Mucosa of descending colon (tissue), 3 donors: ENCODE measurements around the gene GPN2. TPM values are rescaled to one million over a fixed set of nuclear protein-coding genes. Genes with fewer than 3 reads are reported as not detected.
"Not testable (repeated sequence)": the region's sequence is repeated elsewhere in the genome, so short reads cannot be mapped to it uniquely, and the experiment has no call there.

Source experiments
- ATAC-seq: fragments of 200-7000 bp; cut with Tn5 transposase; one replicate; pipeline ENCODE4 v1.9.1; 2020; ENCODE audit warnings: mild to moderate bottlenecking, moderate library complexity
- DNase-seq, 3 donors: peaks; one replicate each; pipeline ENCODE4 v3.0.0-alpha.2; 2020
- H3K36me3 ChIP-seq: fragments of 200-600 bp; one replicate; pipeline ENCODE4 v1.8.0; 2021; ENCODE audit warnings: low read depth, mild to moderate bottlenecking
- H3K4me1 ChIP-seq: fragments of 200-600 bp; one replicate; pipeline ENCODE4 v1.8.0; 2021; ENCODE audit warnings: low read depth, mild to moderate bottlenecking
- H3K4me3 ChIP-seq: fragments of 200-600 bp; one replicate; pipeline ENCODE4 v1.8.0; 2021; ENCODE audit warnings: mild to moderate bottlenecking
- H3K9me3 ChIP-seq: fragments of 200-600 bp; one replicate; pipeline ENCODE4 v1.8.0; 2021; ENCODE audit warnings: mild to moderate bottlenecking
- CTCF ChIP-seq: fragments of 200-600 bp; IDR thresholded peaks from one replicate; pipeline ENCODE4 v1.8.0; 2022; ENCODE audit warnings: antibody characterized with exemption, mild to moderate bottlenecking
- intact Hi-C, 2 donors: fragments of 100-400 bp; cut with DNase I in 1 of 2; cut with micrococcal nuclease in 1 of 2; formaldehyde crosslinking; loops; one replicate each; pipeline versions ENCODE4 v1.11.0 to v1.11.1; 2022; cut with DNase I, micrococcal nuclease
- total RNA-seq, 3 donors: library from RNA; stranded (reverse); fragmentation: NEBNext Ultra II Directional in 2 of 3; extraction: Animal tissue kit (Norgen Biotek cat#: 25700) in 2 of 3; gene quantifications; one replicate each; pipeline versions ENCODE4 v1.2.1 to v1.2.4, GENCODE V29; 2021 to 2023
- donor health status: DM: no; HTN: no; CAD: no; lungs with moderate emphysema.
- donor health status: DM: no; HTN: no; CAD: no.
- donor health status: DM: no; HTN: yes; CAD: no.

GPN2 gene
- total RNA-seq, 3 donors from 2014 or later, result 25.4 to 37.2 (median 27.0) TPM

GRCh38 chr1:26838474-26839338, 51.4 kb downstream of the GPN2 start:
- Histone ChIP-seq H3K4me3 (no peak overlapping the region), H3K9me3 (no peaks in the 10 kb centered on the region), H3K4me1 (peaks cover 3% of the 10 kb centered on the region), H3K36me3 (no peaks in the 10 kb centered on the region)
- TF ChIP-seq CTCF, result no peak
- intact Hi-C loops, result no loop called here
- DNase-seq, result peak in 2 of 3 donors; percentile 33 to 45
- ATAC-seq, result peak; percentile 72

GRCh38 chr1:26837665-26838064, 52.4 kb downstream of the GPN2 start:
- DNase-seq, H3K4me1 ChIP-seq, intact Hi-C loops, H3K9me3 ChIP-seq, ATAC-seq, H3K36me3 ChIP-seq, H3K4me3 ChIP-seq: not testable (repeated sequence)

GRCh38 chr1:26833432-26834405, 56.4 kb downstream of the GPN2 start:
- Histone ChIP-seq H3K9me3 (no peaks in the 10 kb centered on the region), H3K36me3 (no peaks in the 10 kb centered on the region), H3K4me3 (no peak overlapping the region), H3K4me1 (peaks cover 3% of the 10 kb centered on the region)
- TF ChIP-seq CTCF, result no peak
- DNase-seq, result peak; percentile 65 to 88 (median 70)
- intact Hi-C loops, result no loop called here
- ATAC-seq, result peak; percentile 88

GRCh38 chr1:26832249-26832960, 57.7 kb downstream of the GPN2 start:
- no peak for TF ChIP-seq CTCF
- H3K4me1 ChIP-seq, result peaks cover 8% of the 10 kb centered on the region
- H3K9me3 ChIP-seq, result no peaks in the 10 kb centered on the region
- H3K36me3 ChIP-seq, result no peaks in the 10 kb centered on the region
- ATAC-seq, result no peak
- intact Hi-C loops, result no loop called here
- no peak for DNase-seq
- no peak overlapping the region for H3K4me3 ChIP-seq

GRCh38 chr1:26831546-26832248, 58.4 kb downstream of the GPN2 start:
- intact Hi-C loops, result no loop called here
- TF ChIP-seq CTCF, result no peak
- no peaks in the 10 kb centered on the region for H3K9me3 ChIP-seq
- DNase-seq, result no peak
- H3K36me3 ChIP-seq, result no peaks in the 10 kb centered on the region
- H3K4me3 ChIP-seq, result no peak overlapping the region
- H3K4me1 ChIP-seq, result peaks cover 10% of the 10 kb centered on the region
- ATAC-seq, result peak; percentile 6
